HG03060 (cell line): ENCODE measurements around the gene TRAIP.
A peak's percentile ranks its signal among the peaks of the same experiment; 100 is the strongest.
"Not testable (repeated sequence)": the region's sequence is repeated elsewhere in the genome, so short reads cannot be mapped to it uniquely, and the experiment has no call there.

Experiments
- ATAC-seq: cut with Tn5 transposase; IDR thresholded peaks from one replicate; pipeline ENCODE4 v1.9.1; 2021; ENCODE audit warnings: low read depth, moderate number of reproducible peaks; ENCODE audit not compliant: unreplicated experiment

Gene TRAIP

GRCh38 chr3:49794431-49794830, 61.9 kb downstream of the TRAIP start:
- no peak for ATAC-seq

- ATAC-seq, result no peak
Measured at GRCh38 chr3:49793486-49794085, 62.8 kb downstream of the TRAIP start.

GRCh38 chr3:49792371-49793150, 63.8 kb downstream of the TRAIP start:
- no peak for ATAC-seq

GRCh38 chr3:49791571-49791970, 64.8 kb downstream of the TRAIP start:
- no peak for ATAC-seq

GRCh38 chr3:49790626-49791411, 65.5 kb downstream of the TRAIP start:
- ATAC-seq, result no peak

- ATAC-seq, result no peak
Measured at GRCh38 chr3:49788056-49788455, 68.3 kb downstream of the TRAIP start.

- ATAC-seq, result no peak
Measured at GRCh38 chr3:49787536-49787935, 68.8 kb downstream of the TRAIP start.

- ATAC-seq, result no peak
Measured at GRCh38 chr3:49787182-49787464, 69.2 kb downstream of the TRAIP start.

- peak; percentile 96 for ATAC-seq
Measured at GRCh38 chr3:49786357-49787181, 69.8 kb downstream of the TRAIP start, which contains the start of gene IP6K1. TSS of gene IP6K1 (minus strand) at chr3:49786542. CDS start at chr3:49748040, 38,502 bp downstream.

GRCh38 chr3:49785565-49786356, 70.6 kb downstream of the TRAIP start:
- peak; percentile 8 for ATAC-seq

- not testable (repeated sequence) for ATAC-seq
Measured at GRCh38 chr3:49782277-49782676, 74.1 kb downstream of the TRAIP start.

GRCh38 chr3:49781415-49782199, 74.8 kb downstream of the TRAIP start:
- ATAC-seq, result no peak

GRCh38 chr3:49780975-49781365, 75.4 kb downstream of the TRAIP start:
- not testable (repeated sequence) for ATAC-seq

- ATAC-seq, result no peak
Measured at GRCh38 chr3:49780080-49780974, 76.0 kb downstream of the TRAIP start.

- ATAC-seq, result no peak
Measured at GRCh38 chr3:49779358-49780079, 76.8 kb downstream of the TRAIP start.
